A673 (cell line): Measurements from ENCODE around the gene BCAS1.

Experiments
- EZH2 ChIP-seq: fragments of 200-600 bp; sonication (generic); IDR thresholded peaks from 2 replicates; pipeline ENCODE4 v1.6.1; 2017; ENCODE audit warnings: borderline replicate concordance, low read depth, mild to moderate bottlenecking, mixed read lengths, antibody characterized with exemption, low read length; ENCODE audit not compliant: poor library complexity, severe bottlenecking
- TF ChIP-seq, protein P1 (sequence below): fragments of 300-800, 200-600 bp; sonication (generic); conservative IDR thresholded peaks from 2 replicates; pipeline ENCODE4 v1.5.1; 2017; ENCODE audit warnings: low read depth, mild to moderate bottlenecking, antibody characterized with exemption, low read length, moderate library complexity, mixed read lengths

DNA sequence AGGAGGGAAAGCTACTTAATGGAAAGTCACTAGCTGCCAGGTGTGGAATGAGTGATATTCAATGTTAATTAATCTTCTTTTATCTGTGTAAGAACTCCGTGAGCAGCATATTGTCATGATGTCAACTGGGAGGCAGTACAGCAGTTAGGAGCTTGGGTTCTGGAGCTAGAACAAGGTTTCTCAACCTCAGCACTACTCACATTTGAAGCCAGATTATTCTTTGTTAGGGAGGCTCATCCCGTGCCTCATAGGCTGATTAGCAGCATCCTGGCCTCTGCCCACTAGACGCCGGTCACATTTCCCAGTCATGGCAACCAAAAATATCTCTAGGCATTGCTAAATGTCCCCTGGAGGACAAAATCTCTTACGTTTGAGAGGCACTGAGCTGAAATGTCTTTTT, 41.2 kb downstream of the BCAS1 start:
- TF ChIP-seq, protein P1, sequence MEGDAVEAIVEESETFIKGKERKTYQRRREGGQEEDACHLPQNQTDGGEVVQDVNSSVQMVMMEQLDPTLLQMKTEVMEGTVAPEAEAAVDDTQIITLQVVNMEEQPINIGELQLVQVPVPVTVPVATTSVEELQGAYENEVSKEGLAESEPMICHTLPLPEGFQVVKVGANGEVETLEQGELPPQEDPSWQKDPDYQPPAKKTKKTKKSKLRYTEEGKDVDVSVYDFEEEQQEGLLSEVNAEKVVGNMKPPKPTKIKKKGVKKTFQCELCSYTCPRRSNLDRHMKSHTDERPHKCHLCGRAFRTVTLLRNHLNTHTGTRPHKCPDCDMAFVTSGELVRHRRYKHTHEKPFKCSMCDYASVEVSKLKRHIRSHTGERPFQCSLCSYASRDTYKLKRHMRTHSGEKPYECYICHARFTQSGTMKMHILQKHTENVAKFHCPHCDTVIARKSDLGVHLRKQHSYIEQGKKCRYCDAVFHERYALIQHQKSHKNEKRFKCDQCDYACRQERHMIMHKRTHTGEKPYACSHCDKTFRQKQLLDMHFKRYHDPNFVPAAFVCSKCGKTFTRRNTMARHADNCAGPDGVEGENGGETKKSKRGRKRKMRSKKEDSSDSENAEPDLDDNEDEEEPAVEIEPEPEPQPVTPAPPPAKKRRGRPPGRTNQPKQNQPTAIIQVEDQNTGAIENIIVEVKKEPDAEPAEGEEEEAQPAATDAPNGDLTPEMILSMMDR: no peak
- no peak for TF ChIP-seq EZH2
